Osteoblast (primary cell): ENCODE data around the gene MED13L. TPM values are rescaled to one million over a fixed set of nuclear protein-coding genes. Genes with fewer than 3 reads are reported as not detected.
A peak's percentile ranks its signal among the peaks of the same experiment; 100 is the strongest.

Experiments used
- DNase-seq: peaks from one replicate; pipeline ENCODE4 v3.0.0; 2011; ENCODE audit warnings: low spot score, mixed read lengths; ENCODE audit not compliant: insufficient read length; ENCODE audit errors: missing footprints
- H2AFZ ChIP-seq: 2 replicates; pipeline ENCODE4 v1.6.0; 2011; ENCODE audit warnings: mild to moderate bottlenecking, low read length
- H3K27ac ChIP-seq: 2 replicates; pipeline ENCODE4 v1.5.1; 2011; ENCODE audit warnings: mild to moderate bottlenecking, low read depth, low read length, moderate library complexity
- H3K27me3 ChIP-seq: 2 replicates; pipeline ENCODE4 v1.6.0; 2012; ENCODE audit warnings: mild to moderate bottlenecking, control low read depth, inconsistent platforms, low read length, moderate library complexity; ENCODE audit not compliant: insufficient read depth
- H3K36me3 ChIP-seq: 2 replicates; pipeline ENCODE4 v1.5.1; 2011; ENCODE audit warnings: mild to moderate bottlenecking, low read length, control low read depth, moderate library complexity; ENCODE audit not compliant: insufficient read depth
- H3K4me1 ChIP-seq: 2 replicates; pipeline ENCODE4 v1.5.1; 2011; ENCODE audit warnings: mild to moderate bottlenecking, low read length, control low read depth, moderate library complexity; ENCODE audit not compliant: insufficient read depth
- H3K4me2 ChIP-seq: 2 replicates; pipeline ENCODE4 v1.6.0; 2011; ENCODE audit warnings: mild to moderate bottlenecking, low read length; ENCODE audit not compliant: insufficient read depth
- H3K4me3 ChIP-seq: fragments of 200-600 bp; sonication (generic); 3 replicates; pipeline ENCODE4 v1.5.1; 2012; ENCODE audit warnings: mild to moderate bottlenecking, low read length, inconsistent platforms; ENCODE audit not compliant: insufficient read depth
- H3K79me2 ChIP-seq: 2 replicates; pipeline ENCODE4 v1.6.0; 2012; ENCODE audit warnings: mild to moderate bottlenecking, low read length, control low read depth, inconsistent platforms; ENCODE audit not compliant: insufficient read depth
- H3K9me3 ChIP-seq: 2 replicates; pipeline ENCODE4 v1.5.1; 2011; ENCODE audit warnings: low read depth, low read length, control low read depth
- H4K20me1 ChIP-seq: 2 replicates; pipeline ENCODE4 v1.6.0; 2012; ENCODE audit warnings: mild to moderate bottlenecking, low read length, control low read depth; ENCODE audit not compliant: insufficient read depth
- CTCF ChIP-seq: IDR thresholded peaks from 2 replicates; pipeline ENCODE4 v1.5.1; 2011; ENCODE audit warnings: mild to moderate bottlenecking, low read depth, low read length, moderate library complexity; ENCODE audit errors: extremely low read depth
- total RNA-seq: library from RNA; depleted of rRNA; stranded (reverse); fragments of >200 nt; gene quantifications from 2 replicates; pipeline ENCODE4 v1.2.3, GENCODE V29; 2012

MED13L gene
- total RNA-seq, 1 donor: 359 TPM

GRCh38 chr12:116106870-116107269, 170.6 kb downstream of the MED13L start:
- Histone ChIP-seq H3K4me3 (no peak overlapping the region), H3K4me2 (no peak overlapping the region), H3K27me3 (no peaks in the 10 kb centered on the region), H3K4me1 (peaks cover under 1% of the 10 kb centered on the region), H2AFZ (no peak overlapping the region), H3K36me3 (peaks cover 9% of the 10 kb centered on the region), H3K79me2 (peaks cover 82% of the 10 kb centered on the region), H4K20me1 (peaks cover 12% of the 10 kb centered on the region), H3K9me3 (no peaks in the 10 kb centered on the region), H3K27ac (no peak overlapping the region)
- no peak for TF ChIP-seq CTCF
- DNase-seq: no peak

GRCh38 chr12:116104167-116104767, 173.2 kb downstream of the MED13L start:
- no peak for DNase-seq
- Histone ChIP-seq H3K79me2 (peaks cover 83% of the 10 kb centered on the region), H3K27me3 (no peaks in the 10 kb centered on the region), H3K9me3 (no peaks in the 10 kb centered on the region), H4K20me1 (peaks cover 25% of the 10 kb centered on the region), H3K4me1 (no peaks in the 10 kb centered on the region), H3K36me3 (peaks cover 9% of the 10 kb centered on the region), H2AFZ (no peak overlapping the region), H3K4me3 (no peak overlapping the region), H3K4me2 (no peak overlapping the region), H3K27ac (no peak overlapping the region)
- TF ChIP-seq CTCF: no peak

GRCh38 chr12:116101991-116102390, 175.5 kb downstream of the MED13L start:
- DNase-seq: peak; percentile 42
- peaks cover 31% of the 10 kb centered on the region for H4K20me1 ChIP-seq
- no peak overlapping the region for H2AFZ ChIP-seq
- TF ChIP-seq CTCF: no peak
- H3K27me3 ChIP-seq: no peaks in the 10 kb centered on the region
- H3K4me2 ChIP-seq: no peak overlapping the region
- no peak overlapping the region for H3K4me3 ChIP-seq
- H3K79me2 ChIP-seq: peaks cover 87% of the 10 kb centered on the region
- no peaks in the 10 kb centered on the region for H3K9me3 ChIP-seq
- no peaks in the 10 kb centered on the region for H3K4me1 ChIP-seq
- H3K27ac ChIP-seq: no peak overlapping the region
- H3K36me3 ChIP-seq: peaks cover 9% of the 10 kb centered on the region

- no peak for DNase-seq
Measured at GRCh38 chr12:116099652-116100432, 177.7 kb downstream of the MED13L start.

More at GRCh38 chr12:116099652-116100432, 177.7 kb downstream of the MED13L start:
- no peak overlapping the region for H2AFZ ChIP-seq
- H3K27me3 ChIP-seq: no peaks in the 10 kb centered on the region
- H3K9me3 ChIP-seq: no peaks in the 10 kb centered on the region
- no peak for TF ChIP-seq CTCF
- H3K4me3 ChIP-seq: no peak overlapping the region
- peaks cover 82% of the 10 kb centered on the region for H3K79me2 ChIP-seq
- peaks cover 29% of the 10 kb centered on the region for H4K20me1 ChIP-seq
- H3K36me3 ChIP-seq: no peaks in the 10 kb centered on the region
- no peaks in the 10 kb centered on the region for H3K4me1 ChIP-seq
- H3K4me2 ChIP-seq: no peak overlapping the region
- no peak overlapping the region for H3K27ac ChIP-seq
